Lower leg skin (tissue), 4 donors: ENCODE data around the gene HDAC4. TPM values are rescaled to one million over a fixed set of nuclear protein-coding genes. Genes with fewer than 3 reads are reported as not detected.

ENCODE experiments used
- DNase-seq, 2 donors: peaks; one replicate each; pipeline ENCODE4 v3.0.0-alpha.2; 2019; ENCODE audit warnings: low spot score in 2 of 2
- H3K4me3 ChIP-seq: fragments of 200-600 bp; sonication (generic); 2 replicates; pipeline ENCODE4 v1.5.1; 2017; ENCODE audit warnings: mild to moderate bottlenecking, low read depth; ENCODE audit not compliant: poor library complexity, severe bottlenecking
- CTCF ChIP-seq, 3 donors: fragments of 450-650 bp; IDR thresholded peaks; one replicate each; pipeline ENCODE4 v1.5.1; 2016; ENCODE audit warnings: antibody characterized with exemption in 3 of 3, mild to moderate bottlenecking in 3 of 3, moderate library complexity in 2 of 3
- POLR2A ChIP-seq, 2 donors: fragments of 450-650 bp; IDR thresholded peaks; one replicate each; pipeline ENCODE4 v1.6.1; 2016 to 2017; ENCODE audit warnings: antibody characterized with exemption in 2 of 2, mild to moderate bottlenecking in 1 of 2, moderate library complexity in 1 of 2
- WGBS, 2 donors: methylation state at CpG; one replicate each; pipeline ENCODE4 v1.1.5; 2018; 5-methylcytosine and 5-hydroxymethylcytosine counted together
- intact Hi-C: fragments of 100-400 bp; cut with DNase I; formaldehyde crosslinking; loops from one replicate; pipeline ENCODE4 v1.15.0; 2023; ENCODE audit warnings: low total_unique reads
- total RNA-seq, 4 donors: library from RNA; depleted of rRNA; stranded (reverse); fragments of >200 nt; gene quantifications; one replicate each; pipeline ENCODE4 v1.1.0, GENCODE V29; 2016

Gene HDAC4
- total RNA-seq, 4 donors from 2014 or later, result 27.4 to 85.5 (median 57.9) TPM

GRCh38 chr2:239232195-239232578 is 168.6 kb downstream of the HDAC4 start:
- H3K4me3 ChIP-seq, result no peak overlapping the region
- intact Hi-C loops, result no loop called here
- 89 to 92% methylated on average over 6 of the region's 6 CpGs for WGBS, 2 donors
- no peak for TF ChIP-seq POLR2A (IDR thresholded peaks at IDR 0.05)
- no peak for TF ChIP-seq CTCF (IDR thresholded peaks at IDR 0.05)
- DNase-seq, result peak in 1 of 2 donors; percentile 36

GRCh38 chr2:239231231-239232194 is 169.3 kb downstream of the HDAC4 start:
- intact Hi-C loops, result no loop called here
- no peak overlapping the region for H3K4me3 ChIP-seq
- DNase-seq, result peak in 1 of 2 donors; percentile 81
- no peak for TF ChIP-seq POLR2A (IDR thresholded peaks at IDR 0.05)
- TF ChIP-seq CTCF (IDR thresholded peaks at IDR 0.05), result no peak
- 78 to 79% methylated on average over 32 to 40 of the region's 46 CpGs for WGBS, 2 donors

- no peak overlapping the region for H3K4me3 ChIP-seq
- WGBS, 2 donors, result 58 to 66% methylated on average over 26 of the region's 26 CpGs
- intact Hi-C loops, result no loop called here
- DNase-seq, result peak in 1 of 2 donors; percentile 83
- TF ChIP-seq CTCF (IDR thresholded peaks at IDR 0.05), result no peak
- no peak for TF ChIP-seq POLR2A (IDR thresholded peaks at IDR 0.05)
These were observed 170.3 kb downstream of the HDAC4 start for GRCh38 chr2:239230318-239231052.

GRCh38 chr2:239229545-239230279 is 171.1 kb downstream of the HDAC4 start:
- intact Hi-C loops, result no loop called here
- peak in 1 of 2 donors; percentile 70 for DNase-seq
- TF ChIP-seq POLR2A (IDR thresholded peaks at IDR 0.05) (no peak), CTCF (IDR thresholded peaks at IDR 0.05) (no peak)
- WGBS, 2 donors, result 87 to 90% methylated on average over 11 of the region's 11 CpGs
- H3K4me3 ChIP-seq, result no peak overlapping the region

- peak in 1 of 2 donors; percentile 84 for DNase-seq
- TF ChIP-seq CTCF (IDR thresholded peaks at IDR 0.05) (no peak), POLR2A (IDR thresholded peaks at IDR 0.05) (no peak)
- intact Hi-C loops, result no loop called here
- 76 to 77% methylated on average over 14 of the region's 14 CpGs for WGBS, 2 donors
- H3K4me3 ChIP-seq, result no peak overlapping the region
These were observed 173.0 kb downstream of the HDAC4 start for GRCh38 chr2:239227661-239228371.
